Activated T-cell treated with anti-CD3 and anti-CD28 coated beads for 48 hours (primary cell): ENCODE data around the gene ADAMTS13.

Source experiments
- DNase-seq: peaks from one replicate; pipeline ENCODE4 v3.0.0-alpha.2; 2020; ENCODE audit warnings: low read depth

The ADAMTS13 gene

GRCh38 chr9:133454943-133455673, 32.9 kb downstream of the ADAMTS13 start:
- no peak for DNase-seq

- no peak for DNase-seq
Observed at GRCh38 chr9:133455936-133456335, 33.8 kb downstream of the ADAMTS13 start.

- no peak for DNase-seq
Observed at GRCh38 chr9:133456409-133456808, 34.2 kb downstream of the ADAMTS13 start.

GRCh38 chr9:133457233-133457632, 35.1 kb downstream of the ADAMTS13 start:
- DNase-seq: no peak

- no peak for DNase-seq
Observed at GRCh38 chr9:133457748-133458147, 35.6 kb downstream of the ADAMTS13 start.

- DNase-seq: no peak
Observed at GRCh38 chr9:133458643-133459312, 36.6 kb downstream of the ADAMTS13 start.

- DNase-seq: peak; percentile 89
Observed at GRCh38 chr9:133459476-133460404, 37.6 kb downstream of the ADAMTS13 start, which contains the start of gene CACFD1. TSS of gene CACFD1 (plus strand) at chr9:133459978. CDS start at chr9:133460067, 89 bp downstream.

GRCh38 chr9:133460405-133461175, 38.4 kb downstream of the ADAMTS13 start:
- no peak for DNase-seq

GRCh38 chr9:133461975-133462374, 39.8 kb downstream of the ADAMTS13 start:
- DNase-seq: no peak

- no peak for DNase-seq
Observed at GRCh38 chr9:133463234-133463863, 41.2 kb downstream of the ADAMTS13 start.

GRCh38 chr9:133463864-133464615, 41.9 kb downstream of the ADAMTS13 start:
- no peak for DNase-seq

GRCh38 chr9:133464638-133465037, 42.5 kb downstream of the ADAMTS13 start:
- DNase-seq: no peak

- no peak for DNase-seq
Observed at GRCh38 chr9:133465984-133466383, 43.8 kb downstream of the ADAMTS13 start.

- no peak for DNase-seq
Observed at GRCh38 chr9:133467101-133467500, 44.9 kb downstream of the ADAMTS13 start.

- no peak for DNase-seq
Observed at GRCh38 chr9:133468374-133468773, 46.2 kb downstream of the ADAMTS13 start.

- no peak for DNase-seq
Observed at GRCh38 chr9:133468777-133469421, 46.7 kb downstream of the ADAMTS13 start.

- DNase-seq: no peak
Observed at GRCh38 chr9:133470427-133470924, 48.3 kb downstream of the ADAMTS13 start.

- DNase-seq: no peak
Observed at GRCh38 chr9:133470988-133471387, 48.8 kb downstream of the ADAMTS13 start.

GRCh38 chr9:133471551-133472276, 49.5 kb downstream of the ADAMTS13 start:
- no peak for DNase-seq
